BLaER1 treated with 17β-estradiol and CSF1 and Interleukin-3, amounts not matched to agents 10 nM and 100 nM (cell line): ENCODE measurements around the gene SERPINA9.

Experiments
- H3K27ac ChIP-seq, 11 experiments: shearing (Covaris generic); formaldehyde crosslinking; 2 replicates each; pipeline ENCODE4 v1.8.1; 2022
- H3K27me3 ChIP-seq, 11 experiments: shearing (Covaris generic); formaldehyde crosslinking; 2 replicates each; pipeline ENCODE4 v1.8.1; 2022
- H3K36me3 ChIP-seq, 11 experiments: shearing (Covaris generic); formaldehyde crosslinking; 2 replicates each; pipeline ENCODE4 v1.8.1; 2022
- H3K4me1 ChIP-seq, 10 experiments: shearing (Covaris generic); formaldehyde crosslinking; 2 replicates each; pipeline ENCODE4 v1.8.1; 2022
- H3K4me2 ChIP-seq, 11 experiments: shearing (Covaris generic); formaldehyde crosslinking; 2 replicates each; pipeline ENCODE4 v1.8.1; 2022
- H3K4me3 ChIP-seq, 10 experiments: shearing (Covaris generic); formaldehyde crosslinking; 2 replicates each; pipeline ENCODE4 v1.8.1; 2022
- H3K9ac ChIP-seq, 11 experiments: shearing (Covaris generic); formaldehyde crosslinking; 2 replicates each; pipeline ENCODE4 v1.8.1; 2022
- H3K9me3 ChIP-seq, 11 experiments: shearing (Covaris generic); formaldehyde crosslinking; replicated peaks in 1 of 11; 2 replicates each; pipeline ENCODE4 v1.8.1; 2022
- H4K20me1 ChIP-seq, 11 experiments: shearing (Covaris generic); formaldehyde crosslinking; 2 replicates each; pipeline ENCODE4 v1.8.1; 2022
- Cebpa-rat ChIP-seq, 11 experiments: shearing (Covaris generic); IDR thresholded peaks; 2 replicates each; pipeline ENCODE4 v1.8.1; 2022

Gene SERPINA9

GRCh38 chr14:94476023-94476422 lies at the start of gene SERPINA9:
Gene SERPINA9, minus strand, starts transcription at chr14:94476197. Its CDS starts 6,357 bp downstream, at chr14:94469840.
- no peaks in the 10 kb centered on the region for H3K27me3 ChIP-seq
- no peak within 1 kb of the TSS for H3K9ac ChIP-seq
- H4K20me1 ChIP-seq, result no peaks in the 10 kb centered on the region
- H3K27ac ChIP-seq, result no peak within 1 kb of the TSS
- peaks cover 21 to 31% (median 24%) of the 10 kb centered on the region in 11 experiments for H3K9me3 ChIP-seq
- 0 out of 22 replicates have a peak, but pooled peaks cover 0 to 4% (median 0%) of the 10 kb centered on the region in 11 experiments for H3K36me3 ChIP-seq
- TF ChIP-seq Cebpa-rat (IDR thresholded peaks at IDR 0.05), result no peak
- no peak within 1 kb of the TSS for H3K4me2 ChIP-seq
- peaks cover 0 to 11% (median 4%) of the 10 kb centered on the region in 10 experiments; a peak in 6 of 20 replicates for H3K4me1 ChIP-seq
- no peak within 1 kb of the TSS for H3K4me3 ChIP-seq

GRCh38 chr14:94524093-94524492 lies 48.1 kb upstream of the SERPINA9 start:
- H3K9me3 ChIP-seq, result peaks cover 6 to 24% (median 15%) of the 10 kb centered on the region in 11 experiments; a peak in 17 of 22 replicates
- no peak overlapping the region for H3K27ac ChIP-seq
- no peak for TF ChIP-seq Cebpa-rat (IDR thresholded peaks at IDR 0.05)
- H4K20me1 ChIP-seq, result no peaks in the 10 kb centered on the region
- no peaks in the 10 kb centered on the region for H3K27me3 ChIP-seq
- no peak overlapping the region for H3K4me3 ChIP-seq
- H3K9ac ChIP-seq, result no peak overlapping the region
- no peak overlapping the region for H3K4me2 ChIP-seq
- peaks cover 0 to 10% (median 6%) of the 10 kb centered on the region in 10 experiments; a peak in 9 of 20 replicates for H3K4me1 ChIP-seq
- no peaks in the 10 kb centered on the region for H3K36me3 ChIP-seq

GRCh38 chr14:94523265-94523664 lies 47.3 kb upstream of the SERPINA9 start:
- Histone ChIP-seq H3K36me3 (no peaks in the 10 kb centered on the region), H3K4me3 (no peak overlapping the region), H4K20me1 (no peaks in the 10 kb centered on the region), H3K4me1 (peaks cover 0 to 10% (median 6%) of the 10 kb centered on the region in 10 experiments; a peak in 9 of 20 replicates), H3K27ac (no peak overlapping the region), H3K27me3 (no peaks in the 10 kb centered on the region), H3K4me2 (no peak overlapping the region), H3K9me3 (peaks cover 6 to 24% (median 15%) of the 10 kb centered on the region in 11 experiments; a peak in 17 of 22 replicates), H3K9ac (no peak overlapping the region)
- no peak for TF ChIP-seq Cebpa-rat (IDR thresholded peaks at IDR 0.05)

- H3K4me1 ChIP-seq, result peaks cover 0 to 14% (median 6%) of the 10 kb centered on the region in 10 experiments; a peak in 9 of 20 replicates
- no peak overlapping the region for H3K9ac ChIP-seq
- H3K36me3 ChIP-seq, result no peaks in the 10 kb centered on the region
- no peak overlapping the region for H3K4me2 ChIP-seq
- H3K4me3 ChIP-seq, result no peak overlapping the region
- peaks cover 5 to 23% (median 9%) of the 10 kb centered on the region in 11 experiments; a peak in 16 of 22 replicates for H3K9me3 ChIP-seq
- H3K27ac ChIP-seq, result no peak overlapping the region
- H3K27me3 ChIP-seq, result no peaks in the 10 kb centered on the region
- TF ChIP-seq Cebpa-rat (IDR thresholded peaks at IDR 0.05), result no peak
- H4K20me1 ChIP-seq, result no peaks in the 10 kb centered on the region
These were observed 46.2 kb upstream of the SERPINA9 start for GRCh38 chr14:94522115-94522724.

GRCh38 chr14:94521375-94522114 lies 45.5 kb upstream of the SERPINA9 start:
- H3K4me1 ChIP-seq, result peaks cover 0 to 21% (median 6%) of the 10 kb centered on the region in 10 experiments; a peak in 12 of 20 replicates
- H3K9ac ChIP-seq, result no peak overlapping the region
- H3K4me3 ChIP-seq, result no peak overlapping the region
- H3K27me3 ChIP-seq, result no peaks in the 10 kb centered on the region
- no peak overlapping the region for H3K4me2 ChIP-seq
- peaks cover under 1 to 16% (median 2%) of the 10 kb centered on the region in 11 experiments; a peak in 14 of 22 replicates for H3K9me3 ChIP-seq
- no peak for TF ChIP-seq Cebpa-rat (IDR thresholded peaks at IDR 0.05)
- no peaks in the 10 kb centered on the region for H3K36me3 ChIP-seq
- H4K20me1 ChIP-seq, result no peaks in the 10 kb centered on the region
- H3K27ac ChIP-seq, result no peak overlapping the region

GRCh38 chr14:94517641-94518257 lies 41.8 kb upstream of the SERPINA9 start:
- Histone ChIP-seq H3K4me2 (no peak overlapping the region), H3K27ac (no peak overlapping the region), H4K20me1 (no peaks in the 10 kb centered on the region), H3K4me3 (no peak overlapping the region), H3K27me3 (no peaks in the 10 kb centered on the region), H3K9me3 (no peaks in the 10 kb centered on the region), H3K4me1 (peaks cover 0 to 14% (median 0%) of the 10 kb centered on the region in 10 experiments; a peak in 6 of 20 replicates), H3K9ac (no peak overlapping the region), H3K36me3 (no peaks in the 10 kb centered on the region)
- TF ChIP-seq Cebpa-rat (IDR thresholded peaks at IDR 0.05), result no peak

GRCh38 chr14:94517248-94517640 lies 41.2 kb upstream of the SERPINA9 start:
- H3K36me3 ChIP-seq, result no peaks in the 10 kb centered on the region
- H3K27ac ChIP-seq, result no peak overlapping the region
- H3K4me2 ChIP-seq, result no peak overlapping the region; a peak in 1 of 22 replicates

GRCh38 chr14:94515856-94516255 lies 39.9 kb upstream of the SERPINA9 start:
- no peak overlapping the region for H3K9ac ChIP-seq
- no peak overlapping the region for H3K27ac ChIP-seq
- no peak for TF ChIP-seq Cebpa-rat (IDR thresholded peaks at IDR 0.05)

More at GRCh38 chr14:94517248-94517640, 41.2 kb upstream of the SERPINA9 start:
- no peaks in the 10 kb centered on the region for H4K20me1 ChIP-seq
- no peaks in the 10 kb centered on the region for H3K27me3 ChIP-seq
- H3K4me3 ChIP-seq, result no peak overlapping the region
- H3K4me1 ChIP-seq, result peaks cover 0 to 14% (median 0%) of the 10 kb centered on the region in 10 experiments; a peak in 6 of 20 replicates
- no peak overlapping the region for H3K9ac ChIP-seq
- no peaks in the 10 kb centered on the region for H3K9me3 ChIP-seq
- TF ChIP-seq Cebpa-rat (IDR thresholded peaks at IDR 0.05), result no peak

GRCh38 chr14:94515426-94515825 lies 39.4 kb upstream of the SERPINA9 start:
- no peak overlapping the region for H3K4me2 ChIP-seq
- no peaks in the 10 kb centered on the region for H3K36me3 ChIP-seq
- no peak overlapping the region for H3K9ac ChIP-seq
- no peak for TF ChIP-seq Cebpa-rat (IDR thresholded peaks at IDR 0.05)
- H3K4me1 ChIP-seq, result peaks cover 0 to 14% (median 0%) of the 10 kb centered on the region in 10 experiments; a peak in 6 of 20 replicates
- H3K27me3 ChIP-seq, result no peaks in the 10 kb centered on the region
- H3K4me3 ChIP-seq, result no peak overlapping the region
- H4K20me1 ChIP-seq, result no peaks in the 10 kb centered on the region
- H3K9me3 ChIP-seq, result no peaks in the 10 kb centered on the region
- H3K27ac ChIP-seq, result no peak overlapping the region

More at GRCh38 chr14:94515856-94516255, 39.9 kb upstream of the SERPINA9 start:
- Histone ChIP-seq H3K4me3 (no peak overlapping the region), H3K9me3 (no peaks in the 10 kb centered on the region), H3K27me3 (no peaks in the 10 kb centered on the region), H3K4me2 (no peak overlapping the region), H3K4me1 (peaks cover 0 to 14% (median 0%) of the 10 kb centered on the region in 10 experiments; a peak in 6 of 20 replicates), H3K36me3 (no peaks in the 10 kb centered on the region), H4K20me1 (no peaks in the 10 kb centered on the region)
